ENCODE measurements around the gene PRKCB.
"Not testable (repeated sequence)": the region's sequence is repeated elsewhere in the genome, so short reads cannot be mapped to it uniquely, and the experiment has no call there.

The PRKCB gene

DNA sequence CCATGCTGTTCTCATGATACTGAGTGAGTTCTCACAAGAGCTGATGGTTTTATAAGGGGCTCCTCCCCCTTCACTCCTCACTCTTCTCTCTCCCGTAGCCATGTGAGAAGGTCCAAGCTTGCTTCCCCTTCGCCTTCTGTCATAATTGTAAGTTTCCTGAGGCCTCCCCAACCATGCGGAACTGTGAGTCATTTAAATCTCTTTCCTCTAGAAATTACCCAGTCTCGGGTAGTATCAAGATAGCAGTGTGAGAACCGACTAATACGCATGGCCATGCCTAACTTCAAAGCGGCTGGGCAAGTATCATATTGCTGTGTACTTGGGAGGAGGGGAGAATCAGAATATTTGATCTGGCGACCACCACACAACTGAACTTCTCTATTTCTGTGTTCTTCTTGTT lies 88.3 kb downstream of the PRKCB start:
- TF ChIP-seq CTCF (IDR thresholded peaks at IDR 0.05; ENCODE audit: low read length, missing control alignments) = no peak
- DNase-seq (ENCODE audit: low read depth) = no peak
- no peak overlapping the region for H3K4me3 ChIP-seq (replicated peaks; ENCODE audit: low read depth, low read length)

DNA sequence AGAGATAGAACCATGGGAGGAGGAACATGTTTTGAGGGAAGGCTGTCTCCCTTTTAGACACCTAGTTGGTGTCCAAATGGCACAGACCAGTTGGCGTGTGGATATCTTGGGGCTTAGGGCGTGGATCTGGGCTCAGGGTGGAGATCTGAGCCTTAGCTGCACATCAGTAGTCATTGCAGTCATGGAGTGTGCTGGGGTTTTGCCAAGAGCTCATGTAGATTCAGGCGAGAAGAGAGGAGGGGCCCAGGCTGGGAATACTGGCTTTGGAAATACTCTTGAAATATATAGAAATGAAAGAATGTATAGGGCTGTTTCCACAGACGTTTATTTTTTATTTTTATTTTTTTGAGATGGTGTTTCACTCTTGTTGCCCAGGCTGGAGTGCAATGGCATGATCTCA lies 92.0 kb downstream of the PRKCB start:
- TF ChIP-seq CTCF (IDR thresholded peaks at IDR 0.05; ENCODE audit: low read length, missing control alignments) = no peak
- H3K4me3 ChIP-seq (replicated peaks; ENCODE audit: low read depth, low read length) = no peak overlapping the region
- no peak for DNase-seq (ENCODE audit: low read depth)

DNA sequence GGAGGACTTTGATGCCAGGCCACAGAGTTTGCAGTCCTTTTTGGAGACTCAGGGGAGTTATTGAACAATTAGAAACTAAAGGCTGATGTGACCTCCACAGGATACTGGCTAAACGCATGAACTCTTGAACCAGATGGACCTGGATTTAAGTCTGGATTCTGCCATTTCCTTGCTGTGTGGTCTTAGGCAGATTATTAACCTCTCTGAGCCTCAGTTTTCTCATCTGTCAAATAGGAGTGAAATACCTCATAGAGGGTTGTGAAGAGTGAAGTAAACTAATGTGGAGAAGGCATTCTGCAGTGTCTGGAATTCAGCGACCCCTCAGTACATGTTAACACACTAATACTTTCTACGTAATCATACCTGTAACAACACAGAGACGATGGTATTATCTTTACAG lies 93.5 kb downstream of the PRKCB start:
- no peak for TF ChIP-seq CTCF (IDR thresholded peaks at IDR 0.05; ENCODE audit: low read length, missing control alignments)
- no peak for DNase-seq (ENCODE audit: low read depth)
- no peak overlapping the region for H3K4me3 ChIP-seq (replicated peaks; ENCODE audit: low read depth, low read length)

DNA sequence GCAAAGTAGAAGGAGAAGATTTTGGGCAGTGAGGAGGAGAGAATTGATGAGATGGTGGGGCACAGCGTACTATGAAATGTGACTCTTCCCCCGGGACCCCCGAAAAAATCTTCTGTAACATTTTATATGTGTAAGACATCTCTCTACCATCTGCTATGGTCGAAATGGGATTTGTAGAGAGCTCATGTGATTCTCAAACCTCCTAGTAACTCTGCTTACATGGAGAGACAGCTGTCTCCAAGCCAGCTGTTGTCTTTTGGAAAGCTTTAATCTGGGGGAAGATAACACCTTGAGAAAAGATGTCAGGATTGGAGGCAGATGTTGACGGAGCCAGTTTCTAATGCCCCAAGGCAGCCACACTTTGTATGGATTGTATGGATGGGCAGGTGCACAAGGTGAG lies 94.1 kb downstream of the PRKCB start:
- no peak for DNase-seq (ENCODE audit: low read depth)
- no peak overlapping the region for H3K4me3 ChIP-seq (replicated peaks; ENCODE audit: low read depth, low read length)
- no peak for TF ChIP-seq CTCF (IDR thresholded peaks at IDR 0.05; ENCODE audit: low read length, missing control alignments)

DNA sequence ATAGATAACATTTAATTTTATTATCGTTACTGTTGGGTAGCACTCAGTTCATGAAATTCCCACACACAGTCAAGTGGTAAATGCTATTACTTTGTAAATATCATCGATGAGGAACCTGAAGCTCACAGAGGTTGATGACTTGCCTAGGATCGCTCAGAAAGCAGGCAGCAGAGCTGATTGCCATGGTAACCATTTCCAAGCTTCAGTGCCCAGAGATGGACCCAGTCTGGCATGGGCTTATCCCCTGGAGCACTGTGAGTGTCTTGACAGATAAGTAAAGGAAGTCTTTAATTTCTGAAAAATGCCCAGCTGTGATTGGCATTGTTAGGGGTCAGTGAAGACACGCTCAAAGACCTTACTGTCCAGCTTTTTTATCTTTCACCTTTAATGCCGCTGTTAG lies 95.0 kb downstream of the PRKCB start:
- DNase-seq (ENCODE audit: low read depth) = no peak
- no peak overlapping the region for H3K4me3 ChIP-seq (replicated peaks; ENCODE audit: low read depth, low read length)
- TF ChIP-seq CTCF (IDR thresholded peaks at IDR 0.05; ENCODE audit: low read length, missing control alignments) = no peak

GRCh38 chr16:23931199-23931598 lies 95.4 kb downstream of the PRKCB start:
- TF ChIP-seq CTCF (IDR thresholded peaks at IDR 0.05; ENCODE audit: low read length, missing control alignments) = no peak
- no peak for DNase-seq (ENCODE audit: low read depth)
- H3K4me3 ChIP-seq (replicated peaks; ENCODE audit: low read depth, low read length) = no peak overlapping the region

- H3K4me3 ChIP-seq (replicated peaks; ENCODE audit: low read depth, low read length); DNase-seq (ENCODE audit: low read depth): not testable (repeated sequence)
Measured at GRCh38 chr16:23933650-23934049, 97.9 kb downstream of the PRKCB start.

All from fibroblast of pulmonary artery (primary cell).